GM12878 (cell line): ENCODE data around the gene PLEKHH1. TPM values are rescaled to one million over a fixed set of nuclear protein-coding genes. Genes with fewer than 3 reads are reported as not detected.

Experiments
- ATAC-seq: fragments of 200-7000 bp; cut with Tn5 transposase; 3 replicates; pipeline ENCODE4 v1.9.1; 2020; ENCODE audit warnings: mild to moderate bottlenecking, moderate library complexity
- BruUV-seq: library from RNA; stranded (reverse); fragments of 400-500 nt; replicated peaks from 2 replicates; lab custom pipeline; 2021; lab: Mats Ljungman, UMichigan
- CTCF ChIA-PET: fragments of 300-600 bp; sonication (Branson Sonifier 250); formaldehyde crosslinking; extraction: SDS; loops from one replicate; lab custom pipeline; 2021; ENCODE audit warnings: inconsistent platforms; lab: Yijun Ruan, JAX
- POLR2A ChIA-PET: fragments of 350-600 bp; formaldehyde crosslinking; extraction: SDS; loops from one replicate; lab custom pipeline; 2021; ENCODE audit warnings: inconsistent platforms; lab: Charles Lee
- RAD21 ChIA-PET: fragments of 300-600 bp; sonication (Branson Sonifier 250); formaldehyde crosslinking; loops from one replicate; lab custom pipeline; 2023; ENCODE audit warnings: antibody characterized with exemption; ENCODE audit not compliant: unreplicated experiment; lab: Charles Lee
- SMC1A ChIA-PET: fragments of 300-600 bp; sonication (Branson Sonifier 250); formaldehyde crosslinking; loops from one replicate; lab custom pipeline; 2023; ENCODE audit not compliant: unreplicated experiment, uncharacterized antibody; lab: Charles Lee
- DNase-seq: peaks from one replicate; pipeline ENCODE4 v3.0.0-alpha.2; 2011; ENCODE audit warnings: low read depth, low spot score
- FAIRE-seq: peaks from 3 replicates; lab custom pipeline; 2011; peaks lifted over from hg19 to GRCh38; lab: Jason Lieb, UNC
- H2AFZ ChIP-seq: 2 replicates; pipeline ENCODE4 v1.6.0; 2011; ENCODE audit warnings: low read depth, low read length, control low read depth; ENCODE audit not compliant: control insufficient read depth
- H3K27ac ChIP-seq: 2 replicates; pipeline ENCODE4 v1.5.1; 2011; ENCODE audit warnings: control low read depth; ENCODE audit not compliant: control insufficient read depth, insufficient read depth
- H3K27me3 ChIP-seq, 2 experiments: replicated peaks in 1 of 2; 2 replicates each; pipeline versions ENCODE4 v1.6.0 to v1.6.1; 2011; ENCODE audit warnings: low read length in 1 of 2; ENCODE audit not compliant: control insufficient read depth in 2 of 2, insufficient read depth in 2 of 2
- H3K36me3 ChIP-seq, 2 experiments: 2 replicates each; pipeline ENCODE4 v1.5.1; 2011; ENCODE audit warnings: low read length in 1 of 2; ENCODE audit not compliant: control insufficient read depth in 2 of 2, insufficient read depth in 2 of 2
- H3K4me1 ChIP-seq: 2 replicates; pipeline ENCODE4 v1.6.1; 2011; ENCODE audit warnings: mild to moderate bottlenecking, low read length, moderate library complexity, mixed read lengths; ENCODE audit not compliant: control insufficient read depth, insufficient read depth
- H3K4me2 ChIP-seq: 2 replicates; pipeline ENCODE4 v1.6.0; 2011; ENCODE audit warnings: control low read depth; ENCODE audit not compliant: control insufficient read depth, insufficient read depth
- H3K4me3 ChIP-seq: fragments of 200-600 bp; sonication (generic); 2 replicates; pipeline ENCODE4 v1.5.1; 2016
- H3K79me2 ChIP-seq: 2 replicates; pipeline ENCODE4 v1.6.0; 2011; ENCODE audit warnings: low read length; ENCODE audit not compliant: control insufficient read depth, insufficient read depth
- H3K9ac ChIP-seq: 2 replicates; pipeline ENCODE4 v1.8.0; 2011; ENCODE audit warnings: low read length, control low read depth, mixed read lengths; ENCODE audit not compliant: control insufficient read depth, insufficient read depth
- H3K9me3 ChIP-seq: replicated peaks from 3 replicates; pipeline ENCODE4 v1.5.1; 2011; ENCODE audit warnings: mild to moderate bottlenecking, low read length; ENCODE audit not compliant: control insufficient read depth, insufficient read depth
- H4K20me1 ChIP-seq: 2 replicates; pipeline ENCODE4 v1.6.0; 2011; ENCODE audit not compliant: control insufficient read depth, insufficient read depth
- CHD2 ChIP-seq: IDR thresholded peaks from 2 replicates; pipeline ENCODE4 v1.6.1; 2011; ENCODE audit warnings: low read depth, low read length, improper control_type of control experiment, borderline replicate concordance
- CUX1 ChIP-seq: IDR thresholded peaks from 2 replicates; pipeline ENCODE4 v1.6.1; 2012; ENCODE audit warnings: improper control_type of control experiment, low read depth, low read length; ENCODE audit not compliant: insufficient replicate concordance
- EZH2 ChIP-seq: IDR thresholded peaks from 2 replicates; pipeline ENCODE4 v1.6.1; 2012; ENCODE audit warnings: low read depth, mild to moderate bottlenecking, control low read depth, inconsistent platforms, low read length, borderline replicate concordance; ENCODE audit not compliant: control insufficient read depth
- FOXM1 ChIP-seq: IDR thresholded peaks from 2 replicates; pipeline ENCODE4 v1.6.1; 2012; ENCODE audit warnings: low read depth, mild to moderate bottlenecking, inconsistent platforms, low read length, moderate library complexity
- MTA2 ChIP-seq: fragments of 450-650 bp; IDR thresholded peaks from 2 replicates; pipeline ENCODE4 v1.6.1; 2016; ENCODE audit warnings: low read depth, mild to moderate bottlenecking, moderate library complexity
- MTA3 ChIP-seq: IDR thresholded peaks from 2 replicates; pipeline ENCODE4 v1.6.1; 2012; ENCODE audit warnings: low read length, inconsistent platforms, borderline replicate concordance
- MYC ChIP-seq: IDR thresholded peaks from 2 replicates; pipeline ENCODE4 v1.6.1; 2011; ENCODE audit warnings: mild to moderate bottlenecking, low read length, moderate library complexity, inconsistent platforms; ENCODE audit not compliant: insufficient read depth, insufficient replicate concordance, insufficient read length, severe bottlenecking
- NBN ChIP-seq: fragments of 450-650 bp; IDR thresholded peaks from 2 replicates; pipeline ENCODE4 v1.6.1; 2016
- SIN3A ChIP-seq: IDR thresholded peaks from 2 replicates; pipeline ENCODE4 v1.6.1; 2012; ENCODE audit warnings: low read depth, low read length, improper control_type of control experiment
- SMAD1 ChIP-seq: fragments of 450-650 bp; IDR thresholded peaks from 2 replicates; pipeline ENCODE4 v1.6.1; 2018; ENCODE audit warnings: mild to moderate bottlenecking, low read depth; ENCODE audit not compliant: partially characterized antibody
- TCF7 ChIP-seq: IDR thresholded peaks from 2 replicates; pipeline ENCODE4 v1.6.1; 2014; ENCODE audit warnings: antibody characterized with exemption, borderline replicate concordance
- ZBTB11 ChIP-seq: fragments of 450-650 bp; formaldehyde crosslinking; IDR thresholded peaks from 2 replicates; pipeline ENCODE4 v1.5.0; 2022; ENCODE audit warnings: mild to moderate bottlenecking, missing genetic modification characterization
- WGBS: methylation state at CpG from one replicate; pipeline ENCODE4 v1.1.6; 2016; ENCODE audit warnings: low lambda C conversion rate; ENCODE audit not compliant: insufficient replicate concordance, insufficient coverage; ENCODE audit errors: missing lambda C conversion rate; 5-methylcytosine and 5-hydroxymethylcytosine counted together
- in situ Hi-C: fragments of 300-500 bp; cut with MboI; formaldehyde crosslinking; loops from 9 replicates; pipeline ENCODE4 v1.14.3; 2018; ENCODE audit warnings: mixed read lengths
- intact Hi-C: fragments of 100-400 bp; cut with micrococcal nuclease; formaldehyde crosslinking; loops from one replicate; pipeline ENCODE4 v1.14.2; 2022; ENCODE audit not compliant: unreplicated experiment
- polyA plus RNA-seq, 11 experiments: library from polyadenylated mRNA; depleted of rRNA in 4 of 11; unstranded in 6 of 11; stranded (reverse) in 5 of 11; fragments of >200 nt; fragmentation: Nextera tagmentation in 4 of 11; fragmentation: Illumina TruSeq in 1 of 11; extraction: Ambion mirVana in 4 of 11; extraction: Trizol in 1 of 11; gene quantifications; 1 replicate in 1 of 11; 2 replicates in 10 of 11; pipeline versions ENCODE4 v1.2.1 to v1.2.3, GENCODE V29; 2011 to 2016; ENCODE audit warnings: inconsistent platforms in 2 of 11, missing spikeins in 2 of 11, low read depth in 1 of 11
- total RNA-seq, 4 experiments: library from RNA; depleted of rRNA in 3 of 4; stranded (reverse); fragments of >200 nt in 3 of 4; fragmentation: Illumina TruSeq in 1 of 4; extraction: Trizol in 1 of 4; gene quantifications; 2 replicates each; pipeline versions ENCODE4 v1.2.1 to v1.2.3, GENCODE V29; 2013 to 2021
- TF ChIP-seq, protein P1 (sequence below): fragments of 450-650 bp; conservative IDR thresholded peaks from 2 replicates; pipeline ENCODE4 v1.6.1; 2017; ENCODE audit warnings: mild to moderate bottlenecking, moderate library complexity

Gene PLEKHH1
- total and polyA plus RNA-seq, 10 of the 15 experiments (the other 5 are each of a cell fraction or from before 2014, with no cell fraction given): 0.11 to 0.95 (median 0.41) TPM

DNA sequence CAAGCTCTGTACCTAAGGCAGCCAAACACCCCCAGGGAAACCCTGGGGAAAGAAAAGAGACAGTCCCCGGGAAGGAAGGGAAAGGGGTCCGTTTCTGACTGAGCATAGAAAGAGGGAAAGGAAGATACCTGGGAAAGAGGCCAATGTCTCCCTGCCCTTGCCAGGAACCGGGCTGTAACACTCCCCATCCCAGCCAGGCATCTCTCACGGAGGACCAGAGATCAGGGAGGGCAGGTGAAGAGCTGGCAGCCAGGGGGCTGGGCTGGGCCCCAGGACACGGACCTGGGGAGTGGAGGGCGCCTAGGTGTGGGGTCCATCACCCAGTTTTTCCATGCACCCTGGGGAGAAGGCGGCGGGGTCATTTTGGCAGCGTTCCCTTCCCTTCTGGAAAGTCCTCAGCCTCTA, 18.9 kb upstream of the PLEKHH1 start:
- no peak for FAIRE-seq
- no peak for DNase-seq
- Histone ChIP-seq H2AFZ (no peak overlapping the region), H3K9ac (no peak overlapping the region), H3K9me3 (no peaks in the 10 kb centered on the region), H3K27me3 (no peaks in the 10 kb centered on the region; a peak in 2 of 4 replicates), H3K4me3 (no peak overlapping the region), H3K27ac (no peak overlapping the region), H3K4me2 (peak overlapping the region; percentile 90; the same call in 1 of the 2 replicates), H3K4me1 (peaks cover 20% of the 10 kb centered on the region), H3K36me3 (no peaks in the 10 kb centered on the region), H4K20me1 (no peaks in the 10 kb centered on the region), H3K79me2 (no peaks in the 10 kb centered on the region)
- POLR2A ChIA-PET: no interaction called here
- 54% methylated on average over 9 of the region's 9 CpGs for WGBS
- CTCF ChIA-PET: interaction anchor here (0.8 to 7.5 kb wide), 8 partner anchors 13 to 190 kb away, joined by 3 to 43 read pairs (median 3); partner anchors contain the start of gene PIGH
- RAD21 ChIA-PET: interaction anchor here (0.8 to 1.3 kb wide), 3 partner anchors 25 to 190 kb away, joined by 3 to 4 read pairs (median 3); partner anchors contain the start of gene TMEM229B
- peak; percentile 3; the same call in 2 of the 3 replicates for ATAC-seq
- no TSS peak for BruUV-seq
- intact Hi-C loops (loop anchor here (2.0 kb wide), 1 partner anchor 25 kb away; the partner anchor contains the start of gene TMEM229B), in situ Hi-C loops (no loop called here)
- SMC1A ChIA-PET: interaction anchor here (1.1 to 2.7 kb wide), 6 partner anchors 8 to 88 kb away, joined by 3 to 14 read pairs (median 4); no protein-coding TSS in a partner anchor
- TF ChIP-seq NBN (no peak), SIN3A (no peak), MTA2 (no peak), SMAD1 (no peak), MTA3 (no peak), FOXM1 (no peak), CUX1 (no peak), MYC (no peak), CHD2 (no peak), EZH2 (no peak), ZBTB11 (CRISPR knock-in tag) (no peak), TCF7 (no peak)
- TF ChIP-seq, protein P1, sequence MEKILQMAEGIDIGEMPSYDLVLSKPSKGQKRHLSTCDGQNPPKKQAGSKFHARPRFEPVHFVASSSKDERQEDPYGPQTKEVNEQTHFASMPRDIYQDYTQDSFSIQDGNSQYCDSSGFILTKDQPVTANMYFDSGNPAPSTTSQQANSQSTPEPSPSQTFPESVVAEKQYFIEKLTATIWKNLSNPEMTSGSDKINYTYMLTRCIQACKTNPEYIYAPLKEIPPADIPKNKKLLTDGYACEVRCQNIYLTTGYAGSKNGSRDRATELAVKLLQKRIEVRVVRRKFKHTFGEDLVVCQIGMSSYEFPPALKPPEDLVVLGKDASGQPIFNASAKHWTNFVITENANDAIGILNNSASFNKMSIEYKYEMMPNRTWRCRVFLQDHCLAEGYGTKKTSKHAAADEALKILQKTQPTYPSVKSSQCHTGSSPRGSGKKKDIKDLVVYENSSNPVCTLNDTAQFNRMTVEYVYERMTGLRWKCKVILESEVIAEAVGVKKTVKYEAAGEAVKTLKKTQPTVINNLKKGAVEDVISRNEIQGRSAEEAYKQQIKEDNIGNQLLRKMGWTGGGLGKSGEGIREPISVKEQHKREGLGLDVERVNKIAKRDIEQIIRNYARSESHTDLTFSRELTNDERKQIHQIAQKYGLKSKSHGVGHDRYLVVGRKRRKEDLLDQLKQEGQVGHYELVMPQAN: no peak
